GM12874 (cell line): Measurements from ENCODE around the gene EPB41L5.

Experiments used
- TF ChIP-seq, protein P1 (sequence below): IDR thresholded peaks from 2 replicates; pipeline ENCODE4 v1.5.1; 2011; ENCODE audit warnings: low read depth, mild to moderate bottlenecking, control low read depth, low read length, moderate library complexity; ENCODE audit not compliant: insufficient read depth

The EPB41L5 gene

DNA sequence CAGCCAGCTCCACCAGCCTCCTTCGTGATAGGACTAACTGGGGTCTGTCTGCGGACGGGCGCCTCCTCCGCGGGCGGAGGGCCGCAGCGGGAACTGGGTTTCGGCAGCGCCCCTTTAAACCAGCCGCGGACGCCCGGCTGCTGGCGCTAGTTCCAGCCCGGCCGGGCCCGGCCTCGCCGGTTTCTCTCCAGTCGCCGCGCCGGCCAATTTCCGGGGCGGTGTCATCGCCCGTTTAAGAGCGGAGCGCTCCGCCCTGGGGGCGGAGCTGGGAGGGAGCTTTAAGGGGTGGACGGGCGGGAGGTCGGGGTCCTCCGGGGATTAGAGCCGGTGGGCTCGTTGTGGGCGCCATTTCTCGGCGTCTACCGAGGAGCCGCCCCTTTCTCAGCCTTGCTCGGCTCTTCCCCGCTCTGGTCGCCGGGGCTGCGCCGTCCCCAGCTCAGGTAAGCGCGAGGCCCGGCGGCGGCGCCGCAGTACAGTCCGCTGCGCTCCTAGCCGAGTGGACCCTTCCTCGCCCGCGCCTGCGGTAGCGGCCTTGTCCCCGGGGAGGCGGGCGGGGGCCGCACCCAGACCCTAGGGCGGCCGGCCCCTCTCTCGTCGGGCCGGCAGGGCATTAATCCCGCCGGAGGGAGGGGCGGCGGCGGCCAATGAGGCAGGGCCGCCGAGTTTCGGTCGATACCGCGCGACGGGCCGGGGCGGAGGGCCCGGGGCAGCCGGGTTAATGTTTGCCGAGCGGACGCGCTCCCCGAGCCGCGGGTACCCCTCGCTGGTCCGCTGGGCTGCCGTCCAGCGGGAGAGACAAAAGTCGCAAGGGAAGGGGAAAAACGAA, at the start of gene EPB41L5:
Gene EPB41L5 (plus strand): TSS at position 307 of the 826 bp plus-strand sequence. CDS start 6,008 bp downstream, outside the sequence.
- TF ChIP-seq, protein P1, sequence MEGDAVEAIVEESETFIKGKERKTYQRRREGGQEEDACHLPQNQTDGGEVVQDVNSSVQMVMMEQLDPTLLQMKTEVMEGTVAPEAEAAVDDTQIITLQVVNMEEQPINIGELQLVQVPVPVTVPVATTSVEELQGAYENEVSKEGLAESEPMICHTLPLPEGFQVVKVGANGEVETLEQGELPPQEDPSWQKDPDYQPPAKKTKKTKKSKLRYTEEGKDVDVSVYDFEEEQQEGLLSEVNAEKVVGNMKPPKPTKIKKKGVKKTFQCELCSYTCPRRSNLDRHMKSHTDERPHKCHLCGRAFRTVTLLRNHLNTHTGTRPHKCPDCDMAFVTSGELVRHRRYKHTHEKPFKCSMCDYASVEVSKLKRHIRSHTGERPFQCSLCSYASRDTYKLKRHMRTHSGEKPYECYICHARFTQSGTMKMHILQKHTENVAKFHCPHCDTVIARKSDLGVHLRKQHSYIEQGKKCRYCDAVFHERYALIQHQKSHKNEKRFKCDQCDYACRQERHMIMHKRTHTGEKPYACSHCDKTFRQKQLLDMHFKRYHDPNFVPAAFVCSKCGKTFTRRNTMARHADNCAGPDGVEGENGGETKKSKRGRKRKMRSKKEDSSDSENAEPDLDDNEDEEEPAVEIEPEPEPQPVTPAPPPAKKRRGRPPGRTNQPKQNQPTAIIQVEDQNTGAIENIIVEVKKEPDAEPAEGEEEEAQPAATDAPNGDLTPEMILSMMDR = no peak

DNA sequence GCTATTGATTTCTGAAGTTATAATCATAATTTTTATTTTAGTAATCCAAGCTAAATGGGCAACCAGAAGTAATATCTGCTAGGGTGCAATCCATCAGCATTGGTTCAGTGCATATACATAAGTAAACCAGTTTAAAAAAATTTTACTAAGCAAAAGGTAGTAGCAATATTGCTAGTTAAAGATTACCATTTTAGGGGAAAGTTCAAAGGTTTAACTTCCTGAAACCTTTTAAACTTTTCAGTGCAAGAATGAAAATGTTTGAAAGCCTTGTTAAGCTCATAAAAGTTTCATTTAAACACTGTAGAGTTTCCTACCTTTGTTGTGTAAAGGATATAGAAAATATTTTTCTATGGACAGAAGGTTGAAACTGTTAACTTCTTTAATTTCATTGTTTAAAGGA, 31.0 kb upstream of the EPB41L5 start:
- TF ChIP-seq, protein P1 = no peak

DNA sequence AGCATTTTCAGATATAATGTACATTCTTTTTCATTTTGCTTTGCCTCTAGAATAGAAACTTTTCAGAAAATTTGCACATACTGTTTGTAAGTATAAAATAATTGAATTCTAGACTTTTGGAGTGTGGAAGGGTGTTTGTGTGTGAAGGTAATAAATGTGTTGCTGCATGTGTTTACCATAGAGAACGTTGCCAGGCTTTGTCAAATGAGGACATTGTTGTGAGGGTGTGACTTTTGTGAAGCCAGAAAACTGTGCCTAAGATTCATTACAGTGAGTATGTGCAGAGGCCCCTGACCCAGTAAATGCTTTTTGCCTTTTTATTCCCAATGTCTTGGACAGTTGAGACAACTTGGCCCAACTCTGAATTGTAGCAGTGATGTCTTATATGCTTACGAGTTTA, 30.4 kb upstream of the EPB41L5 start:
- TF ChIP-seq, protein P1 = no peak

DNA sequence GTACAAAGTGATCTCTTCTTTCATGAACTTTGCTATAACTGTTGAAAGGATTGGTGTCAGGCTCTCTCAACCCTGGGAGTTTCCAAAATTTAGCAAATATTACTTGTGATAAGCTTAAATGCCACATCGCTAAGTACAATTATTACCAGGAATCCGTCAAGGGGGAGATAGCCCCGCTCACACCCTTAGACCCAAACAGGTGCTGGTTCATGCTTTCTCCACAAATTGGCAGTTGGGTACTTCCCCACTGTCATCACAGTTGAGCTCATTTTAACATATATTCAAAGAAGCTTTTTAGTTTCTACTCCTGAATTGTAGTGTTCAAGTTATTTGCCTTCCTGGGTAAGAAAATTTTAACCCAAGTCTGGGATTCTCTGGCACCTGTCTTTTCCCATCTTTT, 29.8 kb upstream of the EPB41L5 start:
- TF ChIP-seq, protein P1 = no peak

DNA sequence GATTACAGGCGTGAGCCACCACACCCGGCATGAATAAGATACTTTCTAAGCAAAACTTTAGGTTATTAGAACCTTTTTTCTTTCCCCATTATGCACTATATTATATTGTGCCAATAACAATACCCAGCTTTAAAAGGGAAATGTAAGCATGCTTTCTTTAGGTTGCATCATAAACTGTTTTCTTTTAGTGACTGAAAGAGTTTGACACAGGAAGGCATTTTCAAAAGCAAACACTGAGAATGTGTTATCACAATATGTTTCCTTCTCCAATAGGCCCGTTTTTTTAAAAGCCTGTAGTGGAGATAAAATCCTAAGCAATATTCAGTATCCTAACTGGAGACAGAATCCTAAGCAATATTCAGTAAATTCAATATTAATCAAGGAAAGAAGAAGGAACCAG, 16.7 kb upstream of the EPB41L5 start:
- TF ChIP-seq, protein P1 = no peak

DNA sequence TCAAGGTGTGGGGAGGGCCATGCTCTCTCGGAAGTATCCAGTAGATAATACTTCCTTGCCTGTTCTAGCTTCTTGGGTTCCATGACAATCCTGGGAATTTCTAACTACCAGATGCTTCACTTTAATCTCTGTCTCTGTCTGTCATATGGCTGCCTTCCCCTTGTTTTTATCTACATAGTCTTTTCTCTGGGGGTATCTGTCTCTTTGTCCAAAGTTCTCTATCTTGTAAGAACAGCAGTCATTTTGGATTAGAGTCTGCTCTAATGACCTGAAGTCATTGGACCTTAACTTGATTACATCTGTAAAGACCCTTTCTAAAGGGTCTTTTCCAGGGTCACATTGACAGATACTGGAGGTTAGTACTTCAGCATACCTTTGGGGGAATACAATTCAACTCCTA, 11.4 kb upstream of the EPB41L5 start:
- TF ChIP-seq, protein P1 = no peak

DNA sequence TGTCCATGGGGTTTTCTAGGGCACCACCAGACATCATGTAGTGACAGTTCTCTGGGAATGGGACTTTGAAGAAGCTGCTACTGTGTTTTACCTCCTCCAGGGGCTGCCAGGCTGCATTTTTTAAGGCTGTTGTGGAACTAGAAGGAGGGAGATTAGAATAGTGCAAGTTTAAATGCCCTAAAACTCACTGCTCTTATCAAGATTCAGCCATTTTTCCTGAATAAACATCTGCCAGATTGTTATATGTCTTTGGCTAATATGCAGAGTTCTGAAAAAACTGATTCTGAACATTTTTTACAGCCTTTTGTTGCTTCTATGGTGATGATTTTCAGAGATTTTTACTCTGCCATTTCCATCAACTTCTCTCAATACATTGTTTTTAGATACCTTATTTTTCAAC, 8.6 kb upstream of the EPB41L5 start:
- TF ChIP-seq, protein P1 = no peak
